CD4-positive, alpha-beta T cell treated with Interleukin-15 for 1 hour (primary cell): ENCODE results near the gene NDUFV3.
"Not testable (repeated sequence)": the region's sequence is repeated elsewhere in the genome, so short reads cannot be mapped to it uniquely, and the experiment has no call there.

ENCODE experiments used
- DNase-seq: peaks from one replicate; pipeline ENCODE4 v3.0.0-alpha.2; 2020

The NDUFV3 gene

GRCh38 chr21:42892931-42893755 lies at the start of gene NDUFV3:
NDUFV3 (plus strand) TSS chr21:42893309; CDS start chr21:42893334, 25 bp downstream.
- peak; percentile 100 for DNase-seq

- no peak for DNase-seq
These were observed 48.5 kb upstream of the NDUFV3 start for GRCh38 chr21:42844411-42845113.

GRCh38 chr21:42845296-42845965 lies 47.7 kb upstream of the NDUFV3 start:
- peak; percentile 1 for DNase-seq

- no peak for DNase-seq
These were observed 46.9 kb upstream of the NDUFV3 start for GRCh38 chr21:42846221-42846620.

- DNase-seq, result no peak
These were observed 45.9 kb upstream of the NDUFV3 start for GRCh38 chr21:42847051-42847707.

DNA sequence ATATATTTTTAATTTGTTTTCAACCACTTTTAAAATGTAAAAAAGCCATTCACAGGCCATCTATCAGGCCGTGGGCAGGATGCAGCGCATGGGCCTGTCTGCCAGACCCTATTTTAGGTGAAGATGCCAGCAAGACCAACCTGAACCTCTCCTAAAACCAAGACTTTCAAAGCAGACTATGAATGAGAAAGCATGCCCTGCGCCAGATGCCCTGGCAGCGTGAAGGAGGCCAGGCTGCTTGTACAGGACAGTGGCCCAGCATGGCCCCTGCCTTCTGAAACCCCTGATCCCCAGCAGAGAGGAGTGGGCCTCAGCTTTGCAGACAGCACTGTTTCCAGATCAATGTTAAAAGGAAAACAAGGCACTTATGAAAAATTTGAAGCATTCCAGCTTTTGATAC lies 45.4 kb upstream of the NDUFV3 start:
- DNase-seq, result no peak

GRCh38 chr21:42848144-42848931 lies 44.8 kb upstream of the NDUFV3 start:
- not testable (repeated sequence) for DNase-seq

DNA sequence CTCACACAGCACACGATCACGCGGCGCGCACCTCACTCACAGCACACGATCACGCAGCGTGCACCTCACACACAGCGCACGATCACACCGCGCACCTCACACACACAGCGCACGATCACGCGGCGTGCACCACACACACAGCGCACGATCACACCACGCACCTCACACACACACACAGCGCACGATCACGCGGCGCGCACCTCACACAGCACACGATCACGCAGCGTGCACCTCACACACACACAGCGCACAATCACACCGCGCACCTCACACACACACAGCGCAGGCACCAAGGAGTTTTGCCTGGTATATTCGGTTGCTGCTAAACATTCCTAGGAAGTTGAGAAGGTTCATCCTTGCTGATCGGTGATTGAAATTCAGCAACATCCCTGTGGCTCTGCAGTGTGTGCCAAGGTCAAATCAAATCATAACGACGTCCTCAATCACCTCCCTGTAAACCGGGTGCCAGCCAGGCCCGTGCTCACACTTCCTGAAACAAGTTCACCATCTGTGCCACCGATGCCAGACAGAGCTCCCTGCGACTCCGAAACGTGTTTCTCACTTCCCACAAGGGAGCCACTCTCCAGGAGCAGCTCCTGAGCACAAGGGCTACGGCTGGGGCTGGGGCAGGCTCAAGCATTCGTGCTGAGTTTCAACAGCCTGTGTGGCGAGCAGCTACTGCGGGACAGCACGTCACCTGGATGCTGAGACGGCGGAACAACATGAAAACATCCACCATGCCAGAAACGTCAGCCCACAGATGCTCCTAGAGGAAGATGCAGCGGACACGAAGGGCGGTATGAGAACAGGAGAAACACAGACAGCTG lies 44.0 kb upstream of the NDUFV3 start:
- DNase-seq, result no peak

- DNase-seq, result no peak
These were observed 43.2 kb upstream of the NDUFV3 start for GRCh38 chr21:42849759-42850412.

DNA sequence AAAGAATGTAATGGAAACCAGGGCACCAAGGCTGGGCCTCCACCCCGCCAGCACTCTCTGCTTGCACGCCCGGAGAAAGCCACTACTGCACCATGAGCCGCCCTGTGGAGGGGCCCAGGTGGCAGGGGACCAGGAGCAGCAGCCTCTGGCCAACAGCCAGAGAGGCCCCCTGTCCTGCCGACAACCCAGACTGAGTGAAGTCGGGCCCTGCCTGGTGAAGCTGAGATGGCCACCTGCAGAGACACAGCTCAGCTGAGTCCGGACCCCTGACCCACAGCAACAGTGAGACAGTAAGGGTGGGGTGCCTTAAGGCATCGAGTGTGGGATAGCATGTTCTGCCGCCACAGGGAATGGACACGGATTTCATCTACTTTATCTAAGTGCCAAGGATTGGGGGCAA lies 42.6 kb upstream of the NDUFV3 start:
- no peak for DNase-seq

DNA sequence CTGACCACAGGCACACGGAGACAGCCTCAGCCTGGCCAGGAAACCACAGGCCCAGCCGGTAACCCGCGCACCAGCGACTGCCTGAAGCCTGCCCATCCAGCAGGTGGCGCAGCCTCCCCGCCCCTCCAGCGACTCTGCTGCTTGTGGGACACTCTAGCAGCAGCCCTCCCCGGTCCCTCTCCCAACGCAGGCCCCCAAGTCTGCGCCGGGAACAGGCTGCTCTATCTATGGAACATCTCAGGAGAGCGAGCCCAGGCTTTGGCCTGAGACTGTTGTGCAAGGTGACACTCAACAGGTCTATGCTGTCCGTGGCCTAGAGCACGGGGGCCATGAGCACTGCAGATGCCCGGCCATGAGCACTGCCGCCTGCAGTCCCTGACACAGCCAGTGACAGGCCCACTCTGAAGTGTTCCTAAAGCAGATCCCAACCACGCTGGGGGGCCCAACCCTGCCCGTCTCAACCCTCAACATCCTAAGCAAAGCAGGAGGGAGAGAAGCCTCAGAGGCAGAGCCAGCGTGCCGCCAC lies 42.2 kb upstream of the NDUFV3 start:
- DNase-seq, result peak; percentile 38

- no peak for DNase-seq
These were observed 41.1 kb upstream of the NDUFV3 start for GRCh38 chr21:42851812-42852665.

DNA sequence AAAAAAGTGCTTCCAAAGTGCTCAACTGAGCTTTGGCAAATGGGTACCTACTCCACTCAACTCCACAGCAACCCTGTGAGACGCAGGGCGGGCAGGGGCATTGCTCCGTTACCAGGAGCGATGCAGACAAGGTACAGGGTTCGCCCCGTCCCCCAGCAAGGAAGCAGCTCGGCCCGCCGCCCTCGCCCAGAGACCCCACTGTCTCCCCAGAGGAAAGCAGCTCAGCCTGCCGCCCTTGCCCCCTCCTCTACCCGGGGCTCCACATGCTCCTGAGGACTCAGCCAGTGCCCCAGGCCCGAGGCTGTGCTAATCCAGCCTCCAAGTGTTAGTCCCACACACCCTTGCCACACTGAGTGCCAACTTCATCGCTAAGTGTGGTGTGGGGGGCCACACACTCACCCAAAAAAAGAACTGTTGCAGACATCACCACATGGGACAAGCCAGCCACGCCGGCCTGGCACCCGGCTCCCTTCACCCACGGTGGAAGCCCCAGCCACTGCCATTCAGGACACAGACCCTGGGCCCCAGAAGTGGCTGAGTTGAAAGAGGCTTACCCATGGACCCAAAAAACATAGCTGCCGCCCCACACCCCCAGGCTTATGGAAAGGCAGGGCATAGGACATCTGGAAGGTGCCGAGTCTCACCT lies 40.1 kb upstream of the NDUFV3 start:
- DNase-seq, result no peak

DNA sequence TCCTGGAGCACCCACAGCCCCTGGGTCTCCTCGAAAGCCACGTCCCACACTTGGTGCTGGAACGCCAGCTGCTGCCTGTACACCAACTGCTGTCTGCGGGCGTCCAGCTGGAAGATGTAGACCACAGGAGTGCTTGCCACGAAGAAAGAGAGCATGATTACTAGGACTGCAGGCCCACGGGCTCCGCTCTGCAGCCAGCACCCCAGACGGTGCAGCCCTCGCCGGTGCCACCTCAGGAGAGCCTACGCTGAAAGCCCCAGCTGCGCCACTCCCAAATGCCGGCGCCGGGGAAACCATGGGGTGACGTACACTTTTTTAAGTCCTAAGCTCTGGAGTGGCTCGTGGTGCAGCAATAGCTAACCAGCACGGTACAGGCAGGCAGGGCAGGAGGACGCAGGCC lies 39.5 kb upstream of the NDUFV3 start:
- DNase-seq, result no peak

DNA sequence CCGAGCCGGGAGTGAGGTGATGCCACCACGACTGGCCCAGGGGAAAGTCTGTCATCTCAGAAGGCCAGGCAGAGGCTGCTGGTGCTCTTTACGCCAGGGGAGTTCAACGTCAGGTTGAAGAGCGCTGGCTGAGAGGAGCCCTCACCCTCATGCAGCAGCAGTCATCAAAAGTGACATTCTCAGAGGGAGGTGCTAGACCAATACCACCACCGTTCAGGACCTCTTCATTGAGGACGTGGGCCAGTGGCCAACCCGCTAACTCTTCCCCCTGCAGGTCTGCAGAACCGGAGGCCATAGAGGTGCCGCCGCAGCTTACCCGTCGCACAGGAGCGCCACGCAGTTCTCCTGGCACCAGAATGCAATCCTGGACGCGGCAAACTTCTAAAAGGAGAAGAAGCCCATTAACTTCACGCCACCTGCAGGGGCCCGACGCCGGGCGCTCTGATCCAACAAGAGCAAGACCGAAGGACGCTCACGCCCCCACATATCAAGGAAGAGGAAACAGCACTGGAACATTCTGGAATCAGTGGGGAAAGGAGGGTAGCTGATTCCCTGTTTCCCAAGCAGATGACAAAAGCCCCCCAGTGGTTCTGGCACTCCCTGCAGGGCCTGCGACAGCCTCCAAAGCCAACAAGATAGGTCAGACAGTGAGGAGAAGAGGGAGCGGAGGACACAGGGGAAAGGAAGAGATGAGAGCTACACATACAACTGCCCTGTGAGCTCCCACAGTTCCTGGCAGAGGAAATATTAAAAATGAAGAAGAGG lies 38.7 kb upstream of the NDUFV3 start:
- DNase-seq, result no peak

- DNase-seq, result no peak
These were observed 37.8 kb upstream of the NDUFV3 start for GRCh38 chr21:42855171-42855936.

DNA sequence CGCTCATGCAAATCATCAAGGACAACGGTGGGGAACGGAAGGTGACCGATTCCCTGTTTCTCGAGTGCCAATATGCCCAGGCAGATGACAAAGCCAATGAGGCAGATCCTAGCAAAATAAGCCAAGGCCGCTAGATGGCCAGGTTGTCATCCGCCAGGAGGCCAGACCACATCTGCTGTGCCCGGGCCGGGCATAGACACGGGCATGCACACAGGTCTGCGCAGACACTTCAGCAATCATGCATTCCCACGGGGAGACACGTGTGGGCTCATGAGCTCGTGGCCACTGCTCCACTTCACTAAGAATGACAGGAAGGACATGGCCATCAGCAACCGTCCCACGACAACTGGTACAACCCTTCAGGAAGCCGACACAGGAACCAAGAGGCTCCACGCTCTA lies 37.2 kb upstream of the NDUFV3 start:
- DNase-seq, result no peak
